H1 (cell line): Measurements from ENCODE around the gene ZNF70. TPM values are rescaled to one million over a fixed set of nuclear protein-coding genes. Genes with fewer than 3 reads are reported as not detected.

Experiments used
- CTCF ChIA-PET: fragments of 300-600 bp; sonication (Branson Sonifier 250); formaldehyde crosslinking; loops from one replicate; lab custom pipeline; 2021; ENCODE audit not compliant: partially characterized antibody; lab: Charles Lee
- POLR2A ChIA-PET: fragments of 300-600 bp; sonication (Branson Sonifier 250); formaldehyde crosslinking; loops from one replicate; lab custom pipeline; 2021; ENCODE audit warnings: inconsistent platforms; ENCODE audit not compliant: partially characterized antibody; lab: Charles Lee
- DNase-seq, 2 experiments: peaks; one replicate each; pipeline versions ENCODE4 v3.0.0 to v3.0.0-alpha.2; 2010 to 2022; ENCODE audit warnings: low spot score in 2 of 2, low read depth in 1 of 2, mixed read lengths in 1 of 2
- FAIRE-seq: peaks from 2 replicates; lab custom pipeline; 2011; peaks lifted over from hg19 to GRCh38; lab: Jason Lieb, UNC
- H2AFZ ChIP-seq: 2 replicates; pipeline ENCODE4 v1.8.1; 2012; ENCODE audit warnings: low read length, inconsistent platforms
- H2AK5ac ChIP-seq: 2 replicates; pipeline ENCODE4 v1.6.1; 2013; ENCODE audit warnings: low read depth, low read length
- H2BK120ac ChIP-seq: replicated peaks from 2 replicates; pipeline ENCODE3; 2013; ENCODE audit warnings: low read depth, low read length, inconsistent platforms
- H2BK12ac ChIP-seq: 2 replicates; pipeline ENCODE4 v1.6.1; 2013; ENCODE audit warnings: low read depth, low read length
- H2BK15ac ChIP-seq: 2 replicates; pipeline ENCODE4 v1.6.1; 2013; ENCODE audit warnings: low read length
- H2BK20ac ChIP-seq: 2 replicates; pipeline ENCODE4 v1.6.1; 2013; ENCODE audit warnings: low read length
- H2BK5ac ChIP-seq: 2 replicates; pipeline ENCODE4 v1.6.1; 2013; ENCODE audit warnings: low read depth, low read length
- H3K14ac ChIP-seq: 2 replicates; pipeline ENCODE4 v1.6.1; 2013; ENCODE audit warnings: inconsistent platforms; ENCODE audit not compliant: insufficient read length
- H3K18ac ChIP-seq: 2 replicates; pipeline ENCODE4 v1.6.1; 2013; ENCODE audit warnings: low read length; ENCODE audit errors: extremely low read depth
- H3K23ac ChIP-seq: 2 replicates; pipeline ENCODE4 v1.6.1; 2013; ENCODE audit warnings: inconsistent platforms; ENCODE audit not compliant: insufficient read length
- H3K23me2 ChIP-seq: 2 replicates; pipeline ENCODE4 v1.6.1; 2013; ENCODE audit warnings: low read depth, low read length
- H3K27ac ChIP-seq: 2 replicates; pipeline ENCODE4 v1.6.1; 2011; ENCODE audit warnings: low read depth, low read length, inconsistent platforms
- H3K27me3 ChIP-seq, 4 experiments: replicated peaks in 1 of 4; 1 replicate in 1 of 4; 2 replicates in 3 of 4; pipeline versions ENCODE4 v1.6.1 to v1.8.1; 2011 to 2013; ENCODE audit warnings: low read length in 3 of 4, mild to moderate bottlenecking in 3 of 4, inconsistent platforms in 2 of 4, mixed read lengths in 2 of 4, moderate library complexity in 1 of 4; ENCODE audit not compliant: control insufficient read depth in 3 of 4, insufficient read depth in 3 of 4; ENCODE audit errors: extremely low read depth in 1 of 4
- H3K36me3 ChIP-seq, 4 experiments: 2 replicates each; pipeline versions ENCODE4 v1.6.1 to v1.8.1; 2011 to 2013; ENCODE audit warnings: mild to moderate bottlenecking in 4 of 4, low read length in 3 of 4, moderate library complexity in 2 of 4, control low read depth in 1 of 4, inconsistent platforms in 1 of 4; ENCODE audit not compliant: insufficient read depth in 4 of 4, control insufficient read depth in 2 of 4
- H3K4ac ChIP-seq: replicated peaks from 2 replicates; pipeline ENCODE3; 2013; ENCODE audit warnings: low read length, low read depth, mixed read lengths, inconsistent platforms; ENCODE audit not compliant: insufficient read length
- H3K4me1 ChIP-seq, 4 experiments: replicated peaks in 1 of 4; 1 replicate in 1 of 4; 2 replicates in 3 of 4; pipeline versions ENCODE4 v1.6.1 to v1.8.1; 2011 to 2013; ENCODE audit warnings: low read length in 3 of 4, inconsistent platforms in 2 of 4, mixed read lengths in 1 of 4; ENCODE audit not compliant: insufficient read depth in 4 of 4, control insufficient read depth in 3 of 4
- H3K4me2 ChIP-seq, 2 experiments: 2 replicates each; pipeline versions ENCODE4 v1.6.1 to v1.8.1; 2011 to 2013; ENCODE audit warnings: low read depth in 2 of 2, low read length in 2 of 2, control low read depth in 1 of 2, inconsistent platforms in 1 of 2, mild to moderate bottlenecking in 1 of 2; ENCODE audit not compliant: insufficient read depth in 1 of 2
- H3K4me3 ChIP-seq, 4 experiments: fragments of 200-600, 300-600 bp in 1 of 4; sonication (generic), shearing (Covaris generic), sonication (Bioruptor Twin) in 1 of 4; 2 replicates each; pipeline versions ENCODE4 v1.5.1 to v1.8.1; 2011 to 2016; ENCODE audit warnings: low read length in 4 of 4, low read depth in 3 of 4, control low read depth in 2 of 4, inconsistent platforms in 2 of 4, mild to moderate bottlenecking in 2 of 4, mixed read lengths in 1 of 4, moderate library complexity in 1 of 4; ENCODE audit not compliant: insufficient read depth in 2 of 4; ENCODE audit errors: extremely low read depth in 1 of 4
- H3K56ac ChIP-seq: replicated peaks from 2 replicates; pipeline ENCODE3; 2013; ENCODE audit warnings: low read depth, mild to moderate bottlenecking, mixed read lengths, low read length, inconsistent platforms; ENCODE audit not compliant: insufficient read length
- H3K79me1 ChIP-seq: 2 replicates; pipeline ENCODE4 v1.6.1; 2013; ENCODE audit warnings: low read depth, low read length, control low read depth
- H3K79me2 ChIP-seq, 2 experiments: 2 replicates each; pipeline versions ENCODE4 v1.6.1 to v1.8.1; 2012 to 2013; ENCODE audit warnings: low read length in 2 of 2, mild to moderate bottlenecking in 2 of 2, inconsistent platforms in 1 of 2; ENCODE audit not compliant: insufficient read depth in 2 of 2, control insufficient read depth in 1 of 2
- H3K9ac ChIP-seq, 4 experiments: replicated peaks in 1 of 4; 1 replicate in 1 of 4; 2 replicates in 3 of 4; pipeline versions ENCODE4 v1.6.1 to v1.8.1; 2011 to 2013; ENCODE audit warnings: low read depth in 3 of 4, low read length in 3 of 4, control low read depth in 2 of 4, mild to moderate bottlenecking in 2 of 4, moderate library complexity in 2 of 4, inconsistent platforms in 1 of 4; ENCODE audit errors: extremely low read depth in 1 of 4
- H3K9me3 ChIP-seq, 2 experiments: 2 replicates each; pipeline versions ENCODE4 v1.6.1 to v1.8.1; 2012 to 2013; ENCODE audit warnings: mild to moderate bottlenecking in 2 of 2, moderate library complexity in 2 of 2, control low read depth in 1 of 2, inconsistent platforms in 1 of 2, low read depth in 1 of 2, low read length in 1 of 2, mixed read lengths in 1 of 2; ENCODE audit not compliant: insufficient read depth in 2 of 2
- H4K20me1 ChIP-seq, 2 experiments: replicated peaks in 1 of 2; 2 replicates each; pipeline versions ENCODE3 to v1.8.1; 2011 to 2013; ENCODE audit warnings: inconsistent platforms in 2 of 2, low read length in 2 of 2, mild to moderate bottlenecking in 1 of 2; ENCODE audit not compliant: insufficient read depth in 2 of 2, control insufficient read depth in 1 of 2
- H4K5ac ChIP-seq: 2 replicates; pipeline ENCODE4 v1.6.1; 2013; ENCODE audit warnings: low read length, low read depth, mixed read lengths, inconsistent platforms; ENCODE audit not compliant: insufficient read length
- H4K8ac ChIP-seq: 2 replicates; pipeline ENCODE4 v1.8.0; 2013; ENCODE audit warnings: mild to moderate bottlenecking, moderate library complexity, low read length, inconsistent platforms; ENCODE audit not compliant: insufficient read depth; ENCODE audit errors: extremely low read depth
- H4K91ac ChIP-seq: replicated peaks from 2 replicates; pipeline ENCODE3; 2013; ENCODE audit warnings: low read length, mixed read lengths, inconsistent platforms; ENCODE audit not compliant: insufficient read length
- CHD1 ChIP-seq: IDR thresholded peaks from 2 replicates; pipeline ENCODE4 v1.6.1; 2012; ENCODE audit warnings: low read depth, low read length, improper control_type of control experiment
- CTBP2 ChIP-seq: IDR thresholded peaks from 2 replicates; pipeline ENCODE4 v1.7.0; 2011; ENCODE audit warnings: borderline replicate concordance, mild to moderate bottlenecking, moderate library complexity, mixed read lengths, low read length; ENCODE audit not compliant: insufficient read depth, insufficient read length
- CTCF ChIP-seq, 3 experiments: IDR thresholded peaks; 1 replicate in 2 of 3; 2 replicates in 1 of 3; pipeline versions ENCODE4 v1.5.1 to v1.6.1; 2011; ENCODE audit warnings: low read length in 3 of 3, mild to moderate bottlenecking in 3 of 3, inconsistent platforms in 2 of 3, low read depth in 1 of 3, moderate library complexity in 1 of 3; ENCODE audit not compliant: insufficient read depth in 1 of 3; ENCODE audit errors: control extremely low read depth in 1 of 3
- HDAC6 ChIP-seq: IDR thresholded peaks from one replicate; pipeline ENCODE4 v1.7.1; 2012; ENCODE audit warnings: low read depth, mild to moderate bottlenecking, inconsistent platforms, low read length, moderate library complexity
- KDM4A ChIP-seq: IDR thresholded peaks from one replicate; pipeline ENCODE4 v1.7.1; 2012; ENCODE audit warnings: low read depth, mild to moderate bottlenecking, moderate library complexity, low read length, inconsistent platforms; ENCODE audit not compliant: severe bottlenecking
- MAFK ChIP-seq: IDR thresholded peaks from 2 replicates; pipeline ENCODE4 v1.6.1; 2012; ENCODE audit warnings: low read depth, mild to moderate bottlenecking, improper control_type of control experiment, low read length
- POU5F1 ChIP-seq: IDR thresholded peaks from 2 replicates; pipeline ENCODE4 v1.6.1; 2011; ENCODE audit warnings: low read depth, mild to moderate bottlenecking, low read length, moderate library complexity
- SIX5 ChIP-seq: IDR thresholded peaks from 2 replicates; pipeline ENCODE4 v1.6.1; 2011; ENCODE audit warnings: mild to moderate bottlenecking, low read depth, low read length
- SP4 ChIP-seq: IDR thresholded peaks from 2 replicates; pipeline ENCODE4 v1.6.1; 2012; ENCODE audit warnings: low read length, inconsistent platforms
- SUZ12 ChIP-seq: fragments of 200-600 bp; sonication (generic); IDR thresholded peaks from 2 replicates; pipeline ENCODE4 v1.6.1; 2012; ENCODE audit warnings: mild to moderate bottlenecking, inconsistent platforms, low read length, moderate library complexity, mixed read lengths
- TEAD4 ChIP-seq: IDR thresholded peaks from 2 replicates; pipeline ENCODE4 v1.6.1; 2012; ENCODE audit warnings: low read depth, low read length, inconsistent platforms, mixed read lengths
- WGBS, 2 experiments: shearing (Covaris generic) in 1 of 2; methylation state at CpG; one replicate each; pipeline versions ENCODE4 v1.1.6 to v1.1.7; 2013 to 2015; ENCODE audit warnings: low lambda C conversion rate in 2 of 2, mixed read lengths in 2 of 2, inconsistent platforms in 1 of 2, low coverage in 1 of 2, missing lambda C conversion rate in 1 of 2; ENCODE audit not compliant: insufficient replicate concordance in 2 of 2, insufficient coverage in 1 of 2, insufficient read length in 1 of 2; ENCODE audit errors: extremely low coverage in 1 of 2, missing lambda C conversion rate in 1 of 2; 5-methylcytosine and 5-hydroxymethylcytosine counted together
- polyA plus RNA-seq, 7 experiments: library from polyadenylated mRNA; depleted of rRNA in 3 of 7; stranded (reverse) in 5 of 7; unstranded in 2 of 7; fragments of >200 nt in 5 of 7; fragments of 200-250 nt in 2 of 7; gene quantifications; 1 replicate in 5 of 7; 2 replicates in 1 of 7; 4 replicates in 1 of 7; pipeline versions ENCODE4 v1.2.1 to v1.2.3, GENCODE V29; 2011 to 2013; ENCODE audit warnings: missing spikeins in 2 of 7, mixed read lengths in 2 of 7
- total RNA-seq: library from RNA; stranded (reverse); fragmentation: NEBNext Ultra II Directional; extraction: Animal tissue kit (Norgen Biotek cat#: 25700); gene quantifications from 2 replicates; pipeline ENCODE4 v1.2.1, GENCODE V29; 2021

ZNF70 gene
- total and polyA plus RNA-seq, 2 of the 8 experiments (the other 6 are each of a cell fraction or from before 2014, with no cell fraction given), result 1.1 to 2.6 TPM

- CTCF ChIA-PET, result interaction anchor here (1.3 to 1.4 kb wide), 2 partner anchors 19 to 73 kb away, joined by 3 to 4 read pairs; partner anchors contain the start of gene CHCHD10
- TF ChIP-seq POU5F1 (no peak), HDAC6 (no peak), SP4 (no peak), KDM4A (no peak), CHD1 (no peak), TEAD4 (no peak), MAFK (no peak), CTBP2 (no peak), SIX5 (no peak), CTCF (IDR thresholded peaks at IDR 0.05; ENCODE audit: control extremely low read depth in 1 of 3, insufficient read depth in 1 of 3, low read depth in 1 of 3, low read length in 3 of 3) (no peak), SUZ12 (no peak)
Measured at GRCh38 chr22:23693979-23694680, 56.8 kb downstream of the ZNF70 start.

More at GRCh38 chr22:23693979-23694680, 56.8 kb downstream of the ZNF70 start:
- no peak overlapping the region for H2BK12ac ChIP-seq
- peaks cover 5 to 13% (median 7%) of the 10 kb centered on the region in 4 experiments; a peak in 5 of 8 replicates for H3K36me3 ChIP-seq
- H3K23ac ChIP-seq, result no peak overlapping the region
- no peak overlapping the region for H3K9ac ChIP-seq
- no peak overlapping the region for H2AFZ ChIP-seq
- H3K23me2 ChIP-seq, result no peaks in the 10 kb centered on the region
- H3K79me2 ChIP-seq, result no peaks in the 10 kb centered on the region
- WGBS, 2 experiments, result 86% methylated on average over 11 of the region's 11 CpGs; no CpG with 5 or more reads in 1 of the 2 experiments
- no peak overlapping the region for H3K4me2 ChIP-seq
- no peak overlapping the region for H3K14ac ChIP-seq
- peaks cover 2% of the 10 kb centered on the region; the same call in 1 of the 2 replicates for H3K79me1 ChIP-seq
- H2BK5ac ChIP-seq, result no peak overlapping the region; the same call in 1 of the 2 replicates
- H4K91ac ChIP-seq, result no peak overlapping the region
- POLR2A ChIA-PET, result no interaction called here
- no peak overlapping the region for H3K18ac ChIP-seq
- H3K56ac ChIP-seq, result no peak overlapping the region
- H2AK5ac ChIP-seq, result no peak overlapping the region
- H3K9me3 ChIP-seq, result no peaks in the 10 kb centered on the region
- no peak for DNase-seq
- no peak overlapping the region for H2BK15ac ChIP-seq
- no peak overlapping the region for H3K4me3 ChIP-seq
- H3K27me3 ChIP-seq, result no peaks in the 10 kb centered on the region
- no peak for FAIRE-seq
- no peak overlapping the region for H2BK120ac ChIP-seq
- H2BK20ac ChIP-seq, result no peak overlapping the region
- peaks cover 7 to 24% of the 10 kb centered on the region in 2 experiments for H4K20me1 ChIP-seq
- no peak overlapping the region for H4K8ac ChIP-seq
- H3K4me1 ChIP-seq, result no peaks in the 10 kb centered on the region
- no peak overlapping the region for H3K27ac ChIP-seq
- no peak overlapping the region for H3K4ac ChIP-seq
- H4K5ac ChIP-seq, result no peak overlapping the region
